DND-41 (cell line): ENCODE measurements around the gene CALML6.

Experiments used
- CTCF ChIP-seq: IDR thresholded peaks from 2 replicates; pipeline ENCODE4 v1.5.1; 2012; ENCODE audit warnings: borderline replicate concordance, low read length, moderate library complexity, mild to moderate bottlenecking; ENCODE audit not compliant: poor library complexity, severe bottlenecking; ENCODE audit errors: extremely low read depth
- EZH2 ChIP-seq: IDR thresholded peaks from 3 replicates; pipeline ENCODE4 v1.6.1; 2012; ENCODE audit warnings: borderline replicate concordance, low read depth, mild to moderate bottlenecking, moderate library complexity, low read length, inconsistent platforms; ENCODE audit not compliant: severe bottlenecking

DNA sequence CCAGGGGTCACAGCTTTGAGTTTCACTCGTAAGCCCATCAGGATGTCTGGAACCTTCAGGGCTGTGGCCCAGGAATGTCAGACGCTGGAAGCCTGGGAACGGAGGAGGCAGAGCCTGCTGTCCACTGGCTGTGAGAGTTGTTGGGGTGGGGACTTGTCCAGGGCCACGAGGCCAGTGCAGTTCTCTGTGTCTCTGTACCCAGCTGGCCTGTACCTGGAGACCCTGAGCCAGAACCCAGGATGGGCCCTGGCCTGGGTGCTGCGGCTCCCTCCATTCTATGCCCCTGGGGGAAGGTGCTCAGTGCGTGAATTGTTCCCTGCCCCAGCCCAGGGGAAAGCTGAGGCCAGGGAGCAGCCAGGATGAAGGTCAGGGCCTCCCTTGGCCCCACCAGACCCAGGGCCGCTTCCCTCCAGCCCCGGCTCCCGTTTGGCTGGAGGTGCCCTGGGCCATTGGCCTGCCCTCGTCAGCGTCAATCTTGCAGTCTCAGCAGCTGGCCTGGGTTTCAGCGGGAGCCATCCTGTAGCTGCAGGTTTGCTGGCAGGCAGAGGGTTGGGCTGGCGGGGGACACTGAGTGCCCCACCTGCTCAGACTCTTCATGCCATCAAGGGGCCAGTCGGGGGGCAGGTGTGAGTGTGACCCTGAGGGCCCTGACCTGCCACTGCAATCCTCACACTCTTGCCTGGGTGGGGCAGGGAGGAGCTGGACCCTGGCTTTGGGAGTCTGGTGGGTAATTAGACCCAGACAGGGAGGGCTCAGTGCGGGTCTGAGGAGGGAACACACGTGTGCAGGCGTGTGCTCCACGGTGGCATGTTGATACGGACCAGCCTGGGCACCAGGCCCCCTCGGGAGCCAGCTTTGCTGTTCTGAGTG is 724 bp upstream of the CALML6 start:
- TF ChIP-seq CTCF: no peak
- no peak for TF ChIP-seq EZH2
